Hematopoietic multipotent progenitor cell treated with erythropoietin and hydrocortisone succinate and interleukin-3 and kit ligand, for 8 days (in vitro differentiated cells): ENCODE measurements around the gene DCST2.

Source experiments
- DNase-seq: peaks from one replicate; pipeline ENCODE4 v3.0.0-alpha.2; 2015

Gene DCST2

DNA sequence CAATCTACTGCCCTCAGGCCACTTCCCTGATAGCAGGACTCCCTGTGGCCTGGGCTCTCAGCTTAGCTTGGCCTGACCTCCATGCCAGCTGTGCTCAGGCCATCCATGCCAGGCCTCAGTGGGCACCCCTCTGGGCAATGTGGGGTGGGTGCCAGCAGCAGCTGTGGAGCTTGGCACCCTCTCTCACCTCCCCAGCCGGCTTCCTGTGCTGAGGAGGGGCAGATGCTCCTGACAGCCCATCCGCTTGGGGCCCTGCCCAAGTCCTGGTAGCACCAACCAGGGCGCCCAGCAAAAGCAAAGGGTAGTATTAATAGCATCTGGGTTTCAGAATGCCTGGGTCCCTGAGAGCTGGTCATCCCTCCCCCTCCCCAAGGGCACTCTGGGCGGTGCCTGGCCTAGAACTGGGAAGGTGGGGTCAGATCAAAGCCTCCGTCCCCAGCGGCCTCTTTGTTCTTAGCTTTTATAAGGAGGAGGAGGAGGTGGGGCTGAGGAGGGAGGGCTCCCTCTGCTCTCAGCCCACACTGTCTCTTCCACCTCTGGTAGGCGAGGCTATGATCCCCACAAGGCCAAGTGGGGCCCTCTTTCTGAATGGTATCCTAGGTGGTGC is 36.1 kb upstream of the DCST2 start:
- DNase-seq: peak; percentile 7

DNA sequence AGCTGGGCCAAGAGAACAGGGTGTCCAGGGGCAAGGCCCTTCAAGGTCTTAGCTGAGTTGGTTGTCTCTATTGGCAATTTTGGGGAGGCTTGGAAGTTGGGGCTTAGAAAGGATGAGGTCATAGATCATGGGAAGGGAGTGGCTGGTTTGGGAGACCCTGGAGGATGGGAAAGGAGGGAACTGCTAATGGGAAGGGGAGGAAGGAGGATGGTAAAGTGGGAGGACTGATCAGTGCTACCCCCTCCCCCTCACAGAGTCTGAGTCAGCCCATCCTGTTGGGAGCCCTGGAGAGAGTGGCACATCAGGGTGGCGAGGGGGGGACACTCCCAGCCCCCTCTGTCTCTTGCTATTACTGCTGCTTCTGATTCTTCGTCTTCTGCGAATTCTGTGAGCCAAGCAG is 35.0 kb upstream of the DCST2 start:
- DNase-seq: no peak

DNA sequence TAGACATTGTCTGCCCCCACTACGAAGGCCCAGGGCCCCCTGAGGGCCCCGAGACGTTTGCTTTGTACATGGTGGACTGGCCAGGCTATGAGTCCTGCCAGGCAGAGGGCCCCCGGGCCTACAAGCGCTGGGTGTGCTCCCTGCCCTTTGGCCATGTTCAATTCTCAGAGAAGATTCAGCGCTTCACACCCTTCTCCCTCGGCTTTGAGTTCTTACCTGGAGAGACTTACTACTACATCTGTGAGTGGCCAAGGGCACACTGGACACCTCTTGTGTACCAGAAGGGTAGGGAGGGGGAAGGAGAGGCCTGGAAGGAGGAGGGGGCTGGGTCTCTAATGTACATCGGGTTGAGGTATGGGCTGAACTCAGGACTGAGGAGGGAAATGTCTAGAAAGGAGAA is 33.2 kb upstream of the DCST2 start:
- DNase-seq: no peak

DNA sequence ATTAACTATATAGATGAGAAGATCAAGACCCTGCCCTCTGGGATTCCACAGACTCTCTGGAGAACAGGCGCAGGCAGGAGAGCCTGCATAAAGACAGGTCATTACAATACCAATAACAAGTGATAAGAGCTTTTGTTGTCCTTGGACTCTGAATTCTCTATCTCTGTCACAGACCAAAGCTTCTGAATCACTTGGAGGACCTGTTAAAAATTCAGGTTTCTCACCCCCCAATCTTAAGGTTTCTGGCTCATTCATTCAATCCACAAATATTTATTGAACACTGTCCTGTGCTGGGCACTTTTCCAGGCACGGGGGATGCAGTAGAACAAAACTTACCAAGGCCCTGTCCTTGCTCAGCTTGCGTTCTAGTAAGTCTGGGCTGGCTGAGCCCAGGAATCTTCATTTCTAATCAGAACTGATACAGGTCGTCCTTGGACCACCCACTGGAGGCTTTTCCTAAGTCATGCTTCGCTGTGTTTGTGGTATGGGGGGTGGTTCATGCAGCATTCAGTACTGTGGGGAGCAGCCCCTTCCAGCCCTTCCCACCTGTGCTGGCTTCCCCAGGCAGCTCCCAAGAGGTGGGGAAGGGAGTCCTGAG is 31.4 kb upstream of the DCST2 start:
- DNase-seq: no peak

DNA sequence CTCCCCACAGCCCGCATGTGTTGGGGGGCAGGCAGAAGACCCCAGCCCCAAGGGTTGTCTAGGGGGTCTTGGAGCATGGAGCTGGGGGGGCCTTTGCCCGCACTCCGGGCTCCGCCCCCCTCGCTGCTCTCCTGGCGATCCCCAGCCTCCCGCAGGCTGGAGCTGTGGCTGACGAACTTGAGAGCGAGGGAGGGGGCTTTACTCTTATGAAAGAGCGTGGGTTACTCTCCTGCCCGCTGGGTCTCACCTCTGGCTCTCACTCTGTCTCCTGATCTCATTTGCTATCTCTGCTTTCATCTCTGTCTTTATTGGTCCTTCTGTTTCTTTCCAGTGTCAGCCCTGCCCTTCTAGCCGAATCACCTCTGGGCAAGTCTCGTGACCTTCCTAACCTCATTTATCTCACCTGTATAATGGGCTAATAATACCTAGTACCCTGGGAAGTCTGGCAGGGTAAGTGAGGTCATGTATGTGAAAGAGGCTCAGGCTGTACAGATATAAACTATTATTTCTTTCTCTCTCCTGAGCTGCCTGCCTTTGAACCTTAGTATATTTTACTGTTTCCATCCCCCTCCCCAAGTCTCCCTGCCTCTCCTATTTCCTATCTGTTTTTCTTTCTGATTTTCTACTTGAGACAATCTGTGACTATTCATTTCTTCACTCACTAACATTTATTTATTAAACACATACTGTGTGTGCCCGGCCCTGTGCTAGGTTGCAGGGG is 30.7 kb upstream of the DCST2 start:
- no peak for DNase-seq

DNA sequence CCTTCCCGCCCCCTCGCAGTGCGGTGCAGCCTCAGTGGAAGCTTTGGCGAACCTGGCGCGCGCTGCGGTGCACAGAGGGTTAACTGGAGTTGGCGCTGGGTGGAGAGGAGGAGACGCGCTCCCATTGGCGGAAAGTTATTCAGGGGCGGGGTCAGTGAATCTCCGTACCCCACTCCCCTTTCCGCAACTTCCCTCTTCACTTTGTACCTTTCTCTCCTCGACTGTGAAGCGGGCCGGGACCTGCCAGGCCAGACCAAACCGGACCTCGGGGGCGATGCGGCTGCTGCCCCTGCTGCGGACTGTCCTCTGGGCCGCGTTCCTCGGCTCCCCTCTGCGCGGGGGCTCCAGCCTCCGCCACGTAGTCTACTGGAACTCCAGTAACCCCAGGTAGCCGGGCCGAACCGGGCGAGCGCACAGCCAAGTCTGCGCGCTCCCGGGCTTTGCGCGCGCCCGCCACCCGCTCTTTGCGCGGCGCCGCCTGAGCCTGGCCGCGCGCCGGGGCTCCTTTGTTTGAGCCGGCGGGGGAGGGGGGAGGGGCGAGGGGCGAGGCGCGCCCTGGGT is 30.0 kb upstream of the DCST2 start, which contains the start of gene EFNA4:
Gene EFNA4, plus strand, starts transcription at position 191 of the 561 bp plus-strand sequence. Its CDS starts 84 bp downstream, at position 275.
- DNase-seq: peak; percentile 87

DNA sequence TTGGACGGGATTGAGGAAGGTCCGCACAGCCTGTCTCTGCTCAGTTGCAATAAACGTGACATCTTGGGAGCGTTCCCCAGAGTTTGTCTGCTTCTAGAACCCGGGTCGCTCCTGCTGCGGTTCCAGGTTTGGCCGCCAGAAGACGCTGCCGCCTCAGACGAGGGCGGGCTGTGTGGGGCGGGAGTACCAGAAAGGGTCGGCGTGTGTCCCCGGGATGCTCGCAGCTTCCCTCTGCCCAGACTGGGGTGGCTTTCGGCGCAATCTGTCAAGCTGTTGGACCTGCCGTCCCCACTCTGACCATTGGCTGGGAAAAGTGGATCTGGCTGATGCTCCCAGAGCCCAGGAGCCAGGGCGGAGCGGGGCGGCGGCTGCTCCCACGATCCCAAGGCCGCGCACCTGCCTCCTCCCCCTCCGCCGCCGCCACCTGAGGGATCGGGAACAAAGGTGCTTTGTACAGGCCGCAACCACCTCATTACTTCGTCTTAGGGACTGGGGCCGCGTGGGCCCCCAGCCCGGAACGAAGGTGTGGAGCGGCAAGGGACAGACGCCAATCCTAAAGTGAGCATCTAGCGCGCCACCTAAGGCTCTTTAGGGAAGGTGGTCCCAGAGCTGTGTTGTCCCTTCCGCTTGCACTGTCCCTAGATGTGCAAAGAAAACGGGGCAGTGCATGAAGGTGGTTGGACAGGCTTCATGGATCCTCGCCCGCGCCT is 29.3 kb upstream of the DCST2 start:
- DNase-seq: peak; percentile 63

DNA sequence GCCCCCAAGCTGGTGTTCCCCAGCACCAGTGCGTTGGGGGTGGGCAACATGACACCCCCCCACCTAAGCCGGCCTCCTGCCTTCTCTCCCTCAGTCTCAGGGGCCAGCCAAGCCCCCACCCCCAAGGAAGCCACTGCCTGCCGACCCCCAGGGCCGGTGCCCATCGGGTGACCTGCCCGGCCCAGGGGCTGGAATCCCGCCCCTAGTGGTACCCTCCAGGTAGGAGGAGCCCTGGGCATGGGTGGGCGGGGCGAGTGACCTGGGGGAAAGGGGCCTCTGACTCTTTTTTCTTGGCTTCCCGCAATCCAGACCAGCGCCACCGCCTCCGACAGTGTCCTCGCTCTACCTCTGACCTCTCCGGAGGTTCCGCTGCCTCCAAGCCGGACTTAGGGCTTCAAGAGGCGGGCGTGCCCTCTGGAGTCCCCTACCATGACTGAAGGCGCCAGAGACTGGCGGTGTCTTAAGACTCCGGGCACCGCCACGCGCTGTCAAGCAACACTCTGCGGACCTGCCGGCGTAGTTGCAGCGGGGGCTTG is 28.6 kb upstream of the DCST2 start:
- no peak for DNase-seq

DNA sequence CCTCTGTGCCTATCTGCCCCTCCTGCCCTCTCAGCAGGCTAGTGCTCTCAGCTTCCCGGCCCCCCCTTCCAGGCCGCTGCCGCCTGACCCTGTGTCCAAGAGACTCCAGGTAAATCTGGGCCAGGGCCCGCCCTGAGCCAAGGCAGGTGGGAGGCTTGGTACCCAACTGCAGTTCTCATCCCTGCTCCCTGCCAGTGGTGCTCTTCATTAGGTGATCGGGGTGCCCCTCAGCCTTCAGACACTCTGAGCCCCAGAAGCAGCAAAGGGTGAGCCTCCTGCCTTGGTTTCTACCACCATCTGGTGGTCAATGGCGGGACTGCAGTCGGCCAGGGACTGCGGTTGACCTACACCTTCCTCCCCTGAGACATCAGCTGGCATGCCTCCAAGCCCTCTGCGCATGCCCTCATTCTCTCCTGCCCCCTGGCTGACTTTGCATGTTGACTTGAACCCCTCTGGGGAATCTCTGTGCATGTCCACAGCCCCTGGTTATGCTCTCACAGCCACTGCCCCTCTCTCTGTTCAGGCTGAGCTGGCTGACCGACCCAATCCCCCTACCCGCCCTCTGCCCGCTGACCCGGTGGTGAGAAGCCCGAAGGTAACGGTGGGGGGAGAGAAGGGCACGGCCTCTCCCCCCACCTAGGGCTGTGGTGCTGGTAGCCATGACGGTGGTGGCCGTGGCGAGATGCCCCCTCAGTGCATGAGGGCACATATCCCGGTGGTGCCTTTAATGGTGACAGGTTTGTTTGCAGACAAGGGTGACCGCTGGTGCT is 28.0 kb upstream of the DCST2 start:
- DNase-seq: peak; percentile 92

DNA sequence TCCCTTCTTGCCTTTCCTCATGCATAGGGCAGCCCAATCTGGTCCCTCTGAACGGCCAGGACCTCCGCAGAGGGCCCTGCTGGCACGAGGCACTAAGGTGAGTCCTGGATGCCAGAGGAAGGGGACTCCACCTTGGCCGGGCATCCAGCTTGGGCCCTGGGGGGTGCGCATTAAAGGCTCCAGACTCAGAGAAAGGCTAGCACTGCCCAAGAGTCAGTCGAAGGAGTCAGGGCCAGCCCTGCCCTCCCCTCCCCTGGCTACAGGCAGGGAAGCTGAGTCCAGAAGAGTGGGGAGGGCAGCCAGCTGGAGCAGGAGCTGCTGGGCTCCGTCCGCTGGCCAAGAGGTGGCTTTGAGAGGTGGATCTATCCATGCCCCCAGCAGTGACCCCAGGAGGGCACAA is 27.2 kb upstream of the DCST2 start:
- no peak for DNase-seq

DNA sequence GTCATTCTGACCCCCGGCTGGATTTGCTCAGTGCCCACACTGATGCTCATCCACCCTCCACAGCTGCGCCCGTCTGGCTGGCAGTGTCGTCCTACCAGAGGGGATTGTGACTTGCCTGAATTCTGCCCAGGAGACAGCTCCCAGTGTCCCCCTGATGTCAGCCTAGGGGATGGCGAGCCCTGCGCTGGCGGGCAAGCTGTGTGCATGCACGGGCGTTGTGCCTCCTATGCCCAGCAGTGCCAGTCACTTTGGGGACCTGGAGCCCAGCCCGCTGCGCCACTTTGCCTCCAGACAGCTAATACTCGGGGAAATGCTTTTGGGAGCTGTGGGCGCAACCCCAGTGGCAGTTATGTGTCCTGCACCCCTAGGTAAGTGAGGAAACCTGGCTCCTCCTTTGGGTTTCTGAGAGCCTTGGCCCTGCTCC is 24.2 kb upstream of the DCST2 start:
- no peak for DNase-seq

DNA sequence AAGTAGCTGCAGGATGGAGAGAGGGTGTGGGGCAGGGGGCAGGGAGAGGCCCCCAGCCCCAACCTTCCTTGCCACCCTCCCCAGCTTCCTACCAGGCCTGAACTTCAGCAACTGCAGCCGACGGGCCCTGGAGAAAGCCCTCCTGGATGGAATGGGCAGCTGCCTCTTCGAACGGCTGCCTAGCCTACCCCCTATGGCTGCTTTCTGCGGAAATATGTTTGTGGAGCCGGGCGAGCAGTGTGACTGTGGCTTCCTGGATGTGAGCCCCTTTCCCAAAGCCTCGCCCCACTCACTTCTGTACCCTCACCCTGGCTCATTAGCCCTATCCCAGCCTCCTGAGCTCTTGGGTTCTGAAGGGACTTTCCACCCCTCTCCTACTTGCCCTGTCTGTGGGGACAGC is 23.5 kb upstream of the DCST2 start:
- DNase-seq: no peak

DNA sequence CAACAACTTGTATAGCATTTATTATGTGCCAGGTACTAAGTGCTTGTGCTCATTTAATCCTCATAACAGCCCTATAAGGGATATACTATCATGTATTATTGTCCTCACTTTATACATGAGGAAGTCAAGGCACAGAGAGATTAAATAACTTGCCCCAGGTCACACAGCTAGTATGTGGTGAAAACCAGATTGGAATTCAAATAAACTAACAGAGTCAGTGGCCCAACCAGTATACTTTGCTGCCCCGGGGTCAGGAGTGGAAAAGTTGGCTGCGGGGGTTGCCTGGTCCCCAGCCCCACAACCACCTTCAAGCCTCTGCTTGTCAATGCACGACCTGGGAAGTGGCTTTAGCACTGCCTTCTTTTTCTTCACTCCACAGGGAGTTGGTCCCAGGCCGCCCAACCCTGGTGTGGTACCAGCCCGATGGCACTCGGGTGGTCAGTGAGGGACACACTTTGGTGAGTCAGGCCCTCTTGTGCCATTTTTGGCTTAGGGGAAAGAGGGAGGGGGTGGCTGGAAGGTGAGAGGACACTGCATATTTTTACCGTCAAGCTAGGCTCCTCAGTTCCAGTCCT is 20.0 kb upstream of the DCST2 start:
- no peak for DNase-seq

DNA sequence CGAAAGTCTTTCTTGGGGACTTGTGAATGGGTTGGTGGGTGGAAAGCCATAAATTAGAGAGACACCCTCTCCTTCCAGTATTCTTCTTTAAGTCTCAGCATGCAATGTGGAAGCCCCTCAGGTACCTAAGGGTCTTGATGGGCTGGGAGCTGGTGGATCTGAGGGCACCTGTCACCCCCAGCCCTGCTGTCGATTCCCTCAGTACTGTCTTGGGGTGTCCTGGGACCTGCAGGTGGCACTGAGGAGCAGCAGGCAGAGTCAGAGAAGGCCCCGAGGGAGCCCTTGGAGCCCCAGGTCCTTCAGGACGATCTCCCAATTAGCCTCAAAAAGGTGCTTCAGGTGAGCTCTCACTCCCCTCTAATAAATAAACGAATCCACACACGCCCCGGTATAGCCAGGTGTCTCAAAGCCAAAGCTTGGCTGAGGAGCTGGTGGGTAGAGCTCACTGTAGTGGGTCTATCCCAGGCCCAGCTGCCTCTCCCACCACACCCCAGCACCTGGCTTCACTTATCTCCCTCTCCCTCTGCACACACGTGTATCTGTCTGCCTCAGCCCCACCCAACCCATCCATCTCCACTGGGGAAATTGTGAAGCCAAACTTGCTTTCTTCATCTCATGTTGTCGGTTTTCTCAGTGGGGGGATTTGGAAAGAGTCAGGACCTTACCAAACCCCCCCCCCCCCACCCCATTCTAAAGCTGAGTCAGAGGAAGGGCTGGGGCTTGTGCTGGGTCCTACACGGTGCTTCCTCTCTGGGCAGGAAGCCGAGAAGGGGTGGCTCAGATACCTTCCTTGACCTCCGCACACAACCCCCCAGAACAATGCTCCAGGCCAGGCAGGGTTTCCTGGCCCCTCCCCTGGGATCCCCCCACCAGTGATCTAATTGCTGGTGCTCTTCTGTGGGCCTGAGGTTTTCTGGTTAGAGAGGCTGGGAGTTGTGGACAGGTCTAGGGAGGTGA is 19.1 kb upstream of the DCST2 start:
- DNase-seq: peak; percentile 48

DNA sequence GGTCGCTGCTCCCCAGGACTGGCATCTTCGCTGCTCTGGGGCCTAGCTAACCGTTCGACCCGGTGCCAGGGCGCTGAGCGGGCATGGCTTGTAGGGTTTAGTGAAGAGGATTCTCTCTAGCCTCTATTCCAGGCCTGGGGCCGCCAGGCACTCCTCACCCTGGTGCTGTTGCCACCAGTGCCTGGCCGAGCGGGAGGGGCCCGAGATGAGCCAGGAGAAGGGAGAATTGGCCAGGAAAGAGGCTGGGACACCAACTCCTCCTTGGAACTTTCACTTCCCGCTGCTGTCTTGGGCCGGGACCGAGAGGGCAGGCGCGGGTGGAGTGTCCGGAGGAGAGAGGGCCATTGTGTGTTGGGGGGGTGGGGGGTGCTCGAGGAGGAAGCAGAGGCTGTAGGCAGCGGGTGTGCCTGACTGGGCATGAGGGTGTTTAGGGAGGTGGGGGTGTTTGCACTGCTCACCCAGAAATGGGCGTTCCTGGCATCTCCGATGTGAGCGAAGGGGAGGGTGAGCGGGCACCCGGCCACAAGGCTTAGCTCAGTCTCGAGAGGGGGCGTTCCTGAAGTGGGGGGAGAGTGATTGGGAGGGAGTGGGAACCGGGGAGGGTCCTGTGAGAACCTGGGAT is 18.3 kb upstream of the DCST2 start:
- peak; percentile 70 for DNase-seq

DNA sequence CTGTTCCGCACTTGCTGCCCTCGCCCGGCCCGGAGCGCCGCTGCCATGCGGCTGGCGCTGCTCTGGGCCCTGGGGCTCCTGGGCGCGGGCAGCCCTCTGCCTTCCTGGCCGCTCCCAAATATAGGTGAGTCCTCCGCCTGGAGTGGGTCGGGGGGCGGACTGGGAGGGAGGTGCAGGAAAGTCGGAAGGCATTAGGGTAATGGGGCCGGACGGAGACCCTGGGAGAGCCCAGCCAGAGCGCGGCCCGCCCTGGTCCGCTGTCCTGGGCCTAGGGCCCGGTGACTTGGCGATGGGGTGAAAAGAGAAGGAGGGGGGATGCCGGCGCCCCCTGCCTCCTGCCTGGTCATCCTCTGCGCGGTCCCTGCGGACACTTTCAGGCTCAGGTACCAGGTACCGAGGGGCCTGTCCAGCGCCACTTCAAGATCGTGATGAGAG is 17.8 kb upstream of the DCST2 start:
- no peak for DNase-seq

DNA sequence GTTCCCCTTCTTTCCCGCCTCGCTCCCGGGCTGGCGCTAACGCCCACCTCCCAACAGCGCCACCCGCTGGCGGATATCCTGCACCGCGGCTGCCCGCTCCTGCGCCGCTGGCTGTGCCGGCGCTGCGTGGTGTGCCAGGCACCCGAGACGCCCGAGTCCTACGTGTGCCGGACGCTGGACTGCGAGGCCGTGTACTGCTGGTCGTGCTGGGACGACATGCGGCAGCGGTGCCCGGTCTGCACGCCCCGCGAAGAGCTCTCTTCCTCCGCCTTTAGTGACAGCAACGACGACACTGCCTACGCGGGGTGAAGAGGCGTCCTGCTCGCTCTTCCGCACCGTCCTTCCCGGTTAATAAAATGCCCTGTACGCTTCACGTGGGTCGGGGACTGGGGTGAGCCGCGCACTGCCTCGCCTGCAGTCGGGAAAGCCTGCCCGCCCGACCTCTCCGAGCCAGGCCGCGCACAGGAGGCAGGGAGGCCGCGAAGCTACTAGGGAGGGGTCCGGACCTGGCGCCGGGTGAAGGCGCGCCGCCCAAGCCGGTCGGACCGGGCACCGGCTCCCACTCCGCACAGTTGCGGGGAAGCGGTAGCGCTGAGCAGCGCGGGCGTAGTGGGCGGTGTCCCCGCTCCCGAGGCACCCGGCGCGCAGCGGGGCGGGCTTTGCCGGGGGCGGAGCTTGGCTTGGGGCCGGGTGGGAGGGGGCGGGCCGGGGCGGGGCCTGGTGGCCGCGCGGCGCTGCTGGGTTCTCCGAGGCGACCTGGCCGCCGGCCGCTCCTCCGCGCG is 17.2 kb upstream of the DCST2 start, which contains the start of gene ADAM15:
Gene ADAM15, plus strand, starts transcription at position 757 of the 782 bp plus-strand sequence. CDS start 71 bp downstream, outside the sequence.
- peak; percentile 82 for DNase-seq

DNA sequence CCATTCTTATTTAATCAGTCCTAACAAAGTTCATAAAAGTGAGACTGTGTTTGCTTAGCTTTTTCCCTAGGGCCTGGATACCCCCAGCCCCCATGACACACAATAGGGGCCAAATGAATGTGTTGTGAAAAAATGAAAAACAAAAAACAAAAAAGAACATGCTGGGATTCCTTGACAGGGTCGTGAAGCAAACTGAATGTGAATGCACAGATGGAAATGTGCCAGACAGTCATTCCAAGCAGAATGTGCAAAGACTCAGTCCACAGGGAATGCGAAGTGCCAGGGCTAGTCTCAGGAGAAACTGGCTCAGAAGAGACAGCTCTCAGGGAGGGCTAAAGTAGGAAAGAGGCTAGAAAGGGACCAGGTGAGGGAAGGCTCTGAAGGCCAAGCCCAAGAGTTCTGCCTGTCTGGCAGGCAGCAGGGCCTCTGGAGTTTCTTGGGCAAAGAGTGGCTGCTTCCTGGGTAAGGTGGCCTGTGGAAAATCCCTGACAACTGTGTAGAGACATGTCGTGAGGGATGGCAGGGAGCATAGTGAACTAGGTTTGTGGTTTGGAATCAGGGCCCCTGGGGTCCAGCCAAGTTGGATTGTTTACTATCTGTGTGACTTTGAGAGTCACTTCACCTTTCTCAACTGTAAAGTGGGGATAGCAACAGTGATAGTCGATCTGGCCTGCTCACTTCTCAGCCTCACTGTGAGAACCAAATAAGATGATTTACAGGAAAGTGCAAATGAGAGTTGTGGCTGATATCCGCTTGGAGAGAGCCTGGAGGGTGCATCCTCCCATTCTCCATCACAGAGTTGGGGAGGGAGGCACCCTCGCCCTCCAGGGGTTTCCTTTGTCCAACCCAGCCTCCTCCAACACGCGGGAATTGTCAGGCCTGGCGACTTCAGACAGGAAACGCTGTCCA is 16.3 kb upstream of the DCST2 start:
- DNase-seq: no peak
